Neural cell (in vitro differentiated cells): ENCODE results near the gene ARID3B.

Experiments used
- EZH2 ChIP-seq: fragments of 200-600, 300-800 bp; shearing (Covaris generic), sonication (generic); IDR thresholded peaks from 2 replicates; pipeline ENCODE4 v1.6.1; 2014; ENCODE audit warnings: antibody characterized with exemption, low read length, borderline replicate concordance, mild to moderate bottlenecking; ENCODE audit not compliant: insufficient read depth, poor library complexity, severe bottlenecking
- TAF1 ChIP-seq: IDR thresholded peaks from 2 replicates; pipeline ENCODE4 v1.6.1; 2012; ENCODE audit warnings: low read depth
- TF ChIP-seq, protein P1 (sequence below): IDR thresholded peaks from 2 replicates; pipeline ENCODE4 v1.6.1; 2012; ENCODE audit warnings: borderline replicate concordance
- TF ChIP-seq, protein P2 (sequence below): fragments of 450-650 bp; IDR thresholded peaks from 2 replicates; pipeline ENCODE4 v1.5.1; 2014; ENCODE audit warnings: antibody characterized with exemption, mild to moderate bottlenecking, moderate library complexity; ENCODE audit not compliant: poor library complexity, severe bottlenecking

DNA sequence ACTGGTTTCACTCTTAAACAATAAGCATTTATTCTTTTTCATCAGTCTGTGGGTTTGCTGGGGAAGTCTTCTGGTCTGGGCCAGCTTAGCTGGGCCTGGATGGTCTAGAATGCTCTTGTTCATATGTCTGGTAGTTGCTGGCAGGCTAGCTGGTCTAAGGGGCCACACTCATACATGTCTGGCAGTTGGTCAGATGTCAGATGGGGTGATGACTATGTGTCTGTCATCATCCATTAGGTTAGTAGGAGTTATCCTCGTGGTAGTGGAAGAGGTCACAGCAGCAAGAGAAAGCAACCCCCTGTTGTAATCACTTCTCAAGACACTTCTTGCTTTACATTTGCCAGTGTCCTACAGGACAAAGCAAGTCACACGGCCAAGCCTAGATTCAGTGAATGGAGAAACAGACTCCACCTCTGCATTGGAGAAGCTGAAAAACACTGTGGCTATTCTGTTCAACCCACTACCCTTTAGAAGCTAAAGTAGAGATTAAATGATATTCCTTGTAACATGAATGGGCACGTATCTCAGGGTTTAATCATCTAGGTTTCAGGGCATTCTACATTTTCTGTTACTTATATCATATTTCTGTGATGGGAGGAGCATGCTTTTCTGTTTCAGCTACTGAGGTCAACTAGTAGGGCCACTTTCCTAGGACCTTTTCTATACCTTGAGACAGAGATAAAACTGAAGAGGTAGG is 5.5 kb upstream of the ARID3B start:
- TF ChIP-seq, protein P1, sequence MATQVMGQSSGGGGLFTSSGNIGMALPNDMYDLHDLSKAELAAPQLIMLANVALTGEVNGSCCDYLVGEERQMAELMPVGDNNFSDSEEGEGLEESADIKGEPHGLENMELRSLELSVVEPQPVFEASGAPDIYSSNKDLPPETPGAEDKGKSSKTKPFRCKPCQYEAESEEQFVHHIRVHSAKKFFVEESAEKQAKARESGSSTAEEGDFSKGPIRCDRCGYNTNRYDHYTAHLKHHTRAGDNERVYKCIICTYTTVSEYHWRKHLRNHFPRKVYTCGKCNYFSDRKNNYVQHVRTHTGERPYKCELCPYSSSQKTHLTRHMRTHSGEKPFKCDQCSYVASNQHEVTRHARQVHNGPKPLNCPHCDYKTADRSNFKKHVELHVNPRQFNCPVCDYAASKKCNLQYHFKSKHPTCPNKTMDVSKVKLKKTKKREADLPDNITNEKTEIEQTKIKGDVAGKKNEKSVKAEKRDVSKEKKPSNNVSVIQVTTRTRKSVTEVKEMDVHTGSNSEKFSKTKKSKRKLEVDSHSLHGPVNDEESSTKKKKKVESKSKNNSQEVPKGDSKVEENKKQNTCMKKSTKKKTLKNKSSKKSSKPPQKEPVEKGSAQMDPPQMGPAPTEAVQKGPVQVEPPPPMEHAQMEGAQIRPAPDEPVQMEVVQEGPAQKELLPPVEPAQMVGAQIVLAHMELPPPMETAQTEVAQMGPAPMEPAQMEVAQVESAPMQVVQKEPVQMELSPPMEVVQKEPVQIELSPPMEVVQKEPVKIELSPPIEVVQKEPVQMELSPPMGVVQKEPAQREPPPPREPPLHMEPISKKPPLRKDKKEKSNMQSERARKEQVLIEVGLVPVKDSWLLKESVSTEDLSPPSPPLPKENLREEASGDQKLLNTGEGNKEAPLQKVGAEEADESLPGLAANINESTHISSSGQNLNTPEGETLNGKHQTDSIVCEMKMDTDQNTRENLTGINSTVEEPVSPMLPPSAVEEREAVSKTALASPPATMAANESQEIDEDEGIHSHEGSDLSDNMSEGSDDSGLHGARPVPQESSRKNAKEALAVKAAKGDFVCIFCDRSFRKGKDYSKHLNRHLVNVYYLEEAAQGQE, result no peak
- no peak for TF ChIP-seq EZH2
- TF ChIP-seq, protein P2, sequence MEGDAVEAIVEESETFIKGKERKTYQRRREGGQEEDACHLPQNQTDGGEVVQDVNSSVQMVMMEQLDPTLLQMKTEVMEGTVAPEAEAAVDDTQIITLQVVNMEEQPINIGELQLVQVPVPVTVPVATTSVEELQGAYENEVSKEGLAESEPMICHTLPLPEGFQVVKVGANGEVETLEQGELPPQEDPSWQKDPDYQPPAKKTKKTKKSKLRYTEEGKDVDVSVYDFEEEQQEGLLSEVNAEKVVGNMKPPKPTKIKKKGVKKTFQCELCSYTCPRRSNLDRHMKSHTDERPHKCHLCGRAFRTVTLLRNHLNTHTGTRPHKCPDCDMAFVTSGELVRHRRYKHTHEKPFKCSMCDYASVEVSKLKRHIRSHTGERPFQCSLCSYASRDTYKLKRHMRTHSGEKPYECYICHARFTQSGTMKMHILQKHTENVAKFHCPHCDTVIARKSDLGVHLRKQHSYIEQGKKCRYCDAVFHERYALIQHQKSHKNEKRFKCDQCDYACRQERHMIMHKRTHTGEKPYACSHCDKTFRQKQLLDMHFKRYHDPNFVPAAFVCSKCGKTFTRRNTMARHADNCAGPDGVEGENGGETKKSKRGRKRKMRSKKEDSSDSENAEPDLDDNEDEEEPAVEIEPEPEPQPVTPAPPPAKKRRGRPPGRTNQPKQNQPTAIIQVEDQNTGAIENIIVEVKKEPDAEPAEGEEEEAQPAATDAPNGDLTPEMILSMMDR, result no peak
- TF ChIP-seq TAF1, result no peak
